SK-N-MC (cell line): ENCODE results near the gene KLHL11.
"Not testable (repeated sequence)": the region's sequence is repeated elsewhere in the genome, so short reads cannot be mapped to it uniquely, and the experiment has no call there.

Experiments
- DNase-seq: peaks from one replicate; pipeline ENCODE4 v3.0.0-alpha.2; 2011; ENCODE audit warnings: low read depth, low spot score
- H3K27ac ChIP-seq: fragments of 200-600 bp; sonication (generic); 2 replicates; pipeline ENCODE4 v1.5.1; 2016; ENCODE audit warnings: mixed run types
- H3K36me3 ChIP-seq: fragments of 200-600 bp; sonication (generic); 2 replicates; pipeline ENCODE4 v1.6.1; 2017; ENCODE audit warnings: antibody characterized with exemption, low read length, mixed read lengths; ENCODE audit not compliant: insufficient read depth
- H3K4me3 ChIP-seq: fragments of 200-600 bp; sonication (generic); 2 replicates; pipeline ENCODE4 v1.5.1; 2016
- H3K9ac ChIP-seq: fragments of 200-600 bp; sonication (generic); 2 replicates; pipeline ENCODE4 v1.8.0; 2017; ENCODE audit warnings: mixed run types, mixed read lengths; ENCODE audit not compliant: insufficient read length
- H3K9me3 ChIP-seq: fragments of 200-600 bp; sonication (generic); 2 replicates; pipeline ENCODE4 v1.6.1; 2017; ENCODE audit warnings: low read depth, mild to moderate bottlenecking, antibody characterized with exemption, low read length, moderate library complexity, mixed read lengths
- EZH2 ChIP-seq: fragments of 200-600 bp; sonication (generic); IDR thresholded peaks from one replicate; pipeline ENCODE4 v1.6.1; 2017; ENCODE audit warnings: antibody characterized with exemption
- FOXP2 ChIP-seq: optimal IDR thresholded peaks from 2 replicates; pipeline ENCODE3; 2011; ENCODE audit warnings: mild to moderate bottlenecking, moderate library complexity; ENCODE audit not compliant: insufficient read depth; ENCODE audit errors: extremely low read length, control extremely low read depth
- POLR2AphosphoS5 ChIP-seq: IDR thresholded peaks from 2 replicates; pipeline ENCODE4 v1.6.1; 2012; ENCODE audit warnings: mild to moderate bottlenecking, low read depth, low read length, borderline replicate concordance

Gene KLHL11

GRCh38 chr17:41894791-41895331 lies 29.6 kb upstream of the KLHL11 start:
- Histone ChIP-seq H3K9ac (no peak overlapping the region), H3K36me3 (peaks cover 95% of the 10 kb centered on the region), H3K27ac (peak overlapping the region; percentile 76), H3K9me3 (no peaks in the 10 kb centered on the region), H3K4me3 (no peak overlapping the region)
- DNase-seq: no peak
- TF ChIP-seq POLR2AphosphoS5 (0 out of 2 replicates have a peak, but pooled peaks have one; percentile 8), FOXP2 (no peak)

- H3K36me3 ChIP-seq: peaks cover 93% of the 10 kb centered on the region
- no peak for DNase-seq
Observed at GRCh38 chr17:41893384-41893783, 28.2 kb upstream of the KLHL11 start.

GRCh38 chr17:41892021-41892376 lies 26.8 kb upstream of the KLHL11 start:
- Histone ChIP-seq H3K4me3 (no peak overlapping the region), H3K27ac (peak overlapping the region; percentile 36; the same call in 1 of the 2 replicates), H3K9me3 (no peaks in the 10 kb centered on the region), H3K9ac (no peak overlapping the region), H3K36me3 (peaks cover 93% of the 10 kb centered on the region)
- no peak for DNase-seq
- TF ChIP-seq POLR2AphosphoS5 (no peak), EZH2 (no peak), FOXP2 (no peak)

More at GRCh38 chr17:41893384-41893783, 28.2 kb upstream of the KLHL11 start:
- H3K27ac ChIP-seq: 0 out of 2 replicates have a peak overlapping the region, but pooled peaks have one; percentile 2
- no peak overlapping the region for H3K9ac ChIP-seq
- no peak overlapping the region for H3K4me3 ChIP-seq
- no peaks in the 10 kb centered on the region for H3K9me3 ChIP-seq
- TF ChIP-seq EZH2: no peak
- TF ChIP-seq POLR2AphosphoS5: no peak
- TF ChIP-seq FOXP2: no peak

GRCh38 chr17:41891135-41892020 lies 26.2 kb upstream of the KLHL11 start:
- no peak for DNase-seq
- Histone ChIP-seq H3K9ac (no peak overlapping the region), H3K9me3 (no peaks in the 10 kb centered on the region), H3K27ac (peak overlapping the region; percentile 36; the same call in 1 of the 2 replicates), H3K4me3 (no peak overlapping the region), H3K36me3 (peaks cover 93% of the 10 kb centered on the region)
- no peak for TF ChIP-seq POLR2AphosphoS5
- no peak for TF ChIP-seq FOXP2
- no peak for TF ChIP-seq EZH2

- no peak for DNase-seq
- Histone ChIP-seq H3K27ac (0 out of 2 replicates have a peak overlapping the region, but pooled peaks have one; percentile 13), H3K4me3 (no peak overlapping the region), H3K9me3 (no peaks in the 10 kb centered on the region), H3K9ac (no peak overlapping the region), H3K36me3 (peaks cover 94% of the 10 kb centered on the region)
- TF ChIP-seq POLR2AphosphoS5 (no peak), EZH2 (no peak), FOXP2 (no peak)
Observed at GRCh38 chr17:41888332-41888965, 23.2 kb upstream of the KLHL11 start.

GRCh38 chr17:41885733-41886132 lies 20.5 kb upstream of the KLHL11 start:
- no peak overlapping the region for H3K27ac ChIP-seq
- no peak for DNase-seq

GRCh38 chr17:41882756-41883155 lies 17.5 kb upstream of the KLHL11 start:
- H3K9me3 ChIP-seq: no peaks in the 10 kb centered on the region
- no peak for DNase-seq
- H3K36me3 ChIP-seq: peaks cover 96% of the 10 kb centered on the region
- no peak overlapping the region for H3K4me3 ChIP-seq
- no peak overlapping the region for H3K9ac ChIP-seq
- no peak overlapping the region for H3K27ac ChIP-seq
- TF ChIP-seq EZH2 (no peak), POLR2AphosphoS5 (no peak), FOXP2 (no peak)

More at GRCh38 chr17:41885733-41886132, 20.5 kb upstream of the KLHL11 start:
- no peak overlapping the region for H3K9ac ChIP-seq
- H3K9me3 ChIP-seq: no peaks in the 10 kb centered on the region
- H3K36me3 ChIP-seq: peaks cover 91% of the 10 kb centered on the region
- H3K4me3 ChIP-seq: no peak overlapping the region
- TF ChIP-seq EZH2 (no peak), POLR2AphosphoS5 (no peak), FOXP2 (no peak)

- H3K9ac ChIP-seq: no peak overlapping the region
- TF ChIP-seq POLR2AphosphoS5 (no peak), EZH2 (no peak), FOXP2 (no peak)
- no peak overlapping the region for H3K4me3 ChIP-seq
- peak overlapping the region; percentile 54; the same call in 1 of the 2 replicates for H3K27ac ChIP-seq
- DNase-seq: no peak
- H3K9me3 ChIP-seq: no peaks in the 10 kb centered on the region
- peaks cover 80% of the 10 kb centered on the region for H3K36me3 ChIP-seq
Observed at GRCh38 chr17:41880130-41880529, 14.9 kb upstream of the KLHL11 start.

- H3K9ac ChIP-seq, H3K9me3 ChIP-seq, DNase-seq, H3K4me3 ChIP-seq, H3K27ac ChIP-seq: not testable (repeated sequence)
- H3K36me3 ChIP-seq: peaks cover 78% of the 10 kb centered on the region
Observed at GRCh38 chr17:41874293-41874670, 9.1 kb upstream of the KLHL11 start.
